ENCODE measurements around the gene DLG2. TPM values are rescaled to one million over a fixed set of nuclear protein-coding genes. Genes with fewer than 3 reads are reported as not detected.

The DLG2 gene
- total RNA-seq, 1 donor from 2014 or later, result 2.4 TPM

DNA sequence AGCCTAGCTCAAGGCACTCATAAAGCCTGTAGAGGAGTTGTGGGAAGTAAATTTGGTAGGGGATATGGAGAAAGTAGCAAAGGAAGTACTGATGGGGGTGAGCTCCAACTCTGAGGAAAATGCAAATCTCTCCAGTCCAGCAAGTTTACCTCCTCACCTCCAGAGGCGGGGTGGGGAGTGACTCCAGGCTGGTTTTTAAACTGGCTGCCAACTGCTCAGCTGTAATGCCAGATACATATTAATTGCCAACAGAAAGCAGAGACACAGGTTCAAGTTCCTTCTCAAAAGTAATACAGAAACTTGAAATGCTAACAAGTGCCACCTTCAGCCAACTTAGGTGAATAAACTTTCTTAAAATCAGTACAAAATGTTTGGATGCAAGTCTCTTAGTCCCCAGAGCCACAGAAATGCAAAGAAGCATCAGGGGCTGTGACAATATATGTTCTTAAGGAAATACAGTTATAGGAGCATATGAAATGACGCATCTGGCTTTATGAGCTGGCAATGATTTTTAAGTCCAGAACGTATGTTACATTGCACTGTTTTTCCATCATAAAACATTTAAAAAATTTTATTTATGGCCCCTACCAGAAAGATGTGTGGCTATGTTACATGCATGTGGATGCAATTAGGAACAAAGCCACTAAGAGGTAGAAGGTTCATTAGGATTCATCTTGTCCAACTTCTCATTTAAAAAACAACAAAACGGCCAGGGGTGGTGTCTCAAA is 1904.6 kb downstream of the DLG2 start:
- DNase-seq (ENCODE audit: low spot score, unreplicated experiment), result no peak
- H3K27me3 Mint-ChIP-seq, result no peaks in the 10 kb centered on the region
- TF ChIP-seq, protein P1, sequence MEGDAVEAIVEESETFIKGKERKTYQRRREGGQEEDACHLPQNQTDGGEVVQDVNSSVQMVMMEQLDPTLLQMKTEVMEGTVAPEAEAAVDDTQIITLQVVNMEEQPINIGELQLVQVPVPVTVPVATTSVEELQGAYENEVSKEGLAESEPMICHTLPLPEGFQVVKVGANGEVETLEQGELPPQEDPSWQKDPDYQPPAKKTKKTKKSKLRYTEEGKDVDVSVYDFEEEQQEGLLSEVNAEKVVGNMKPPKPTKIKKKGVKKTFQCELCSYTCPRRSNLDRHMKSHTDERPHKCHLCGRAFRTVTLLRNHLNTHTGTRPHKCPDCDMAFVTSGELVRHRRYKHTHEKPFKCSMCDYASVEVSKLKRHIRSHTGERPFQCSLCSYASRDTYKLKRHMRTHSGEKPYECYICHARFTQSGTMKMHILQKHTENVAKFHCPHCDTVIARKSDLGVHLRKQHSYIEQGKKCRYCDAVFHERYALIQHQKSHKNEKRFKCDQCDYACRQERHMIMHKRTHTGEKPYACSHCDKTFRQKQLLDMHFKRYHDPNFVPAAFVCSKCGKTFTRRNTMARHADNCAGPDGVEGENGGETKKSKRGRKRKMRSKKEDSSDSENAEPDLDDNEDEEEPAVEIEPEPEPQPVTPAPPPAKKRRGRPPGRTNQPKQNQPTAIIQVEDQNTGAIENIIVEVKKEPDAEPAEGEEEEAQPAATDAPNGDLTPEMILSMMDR (IDR thresholded peaks at IDR 0.05; ENCODE audit: unreplicated experiment), result no peak
- H3K27ac Mint-ChIP-seq, result no peak overlapping the region
- no peak overlapping the region for H3K4me3 Mint-ChIP-seq (ENCODE audit: low read depth)
- no peaks in the 10 kb centered on the region for H3K9me3 Mint-ChIP-seq (ENCODE audit: low read depth)
- peaks cover 19% of the 10 kb centered on the region for H3K4me1 Mint-ChIP-seq (ENCODE audit: low read depth)
- H3K36me3 Mint-ChIP-seq (ENCODE audit: insufficient read depth), result no peaks in the 10 kb centered on the region

DNA sequence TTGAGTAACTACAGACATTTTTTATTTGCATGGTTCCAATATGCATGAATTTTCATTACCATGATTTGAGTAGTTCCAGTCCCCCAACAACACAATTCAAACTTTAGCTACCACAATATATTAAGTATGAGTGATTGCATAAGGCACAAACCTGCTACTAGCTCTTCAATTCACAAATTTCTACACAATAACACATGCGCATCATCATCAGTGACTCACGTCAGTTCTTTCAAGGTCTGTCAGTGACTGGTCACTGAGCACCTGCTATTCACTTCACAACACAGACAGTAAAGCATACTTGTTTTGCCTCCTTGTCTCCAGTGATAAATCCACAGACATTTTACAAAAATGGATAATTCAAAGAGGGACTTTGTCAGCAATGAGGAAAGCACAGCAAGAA is 1905.9 kb downstream of the DLG2 start:
- Mint-ChIP-seq H3K4me1 (ENCODE audit: low read depth) (peaks cover 19% of the 10 kb centered on the region), H3K36me3 (ENCODE audit: insufficient read depth) (no peaks in the 10 kb centered on the region), H3K27me3 (no peaks in the 10 kb centered on the region), H3K4me3 (ENCODE audit: low read depth) (no peak overlapping the region), H3K9me3 (ENCODE audit: low read depth) (no peaks in the 10 kb centered on the region), H3K27ac (no peak overlapping the region)
- DNase-seq (ENCODE audit: low spot score, unreplicated experiment), result no peak
- TF ChIP-seq, protein P1 (IDR thresholded peaks at IDR 0.05; ENCODE audit: unreplicated experiment), result no peak

DNA sequence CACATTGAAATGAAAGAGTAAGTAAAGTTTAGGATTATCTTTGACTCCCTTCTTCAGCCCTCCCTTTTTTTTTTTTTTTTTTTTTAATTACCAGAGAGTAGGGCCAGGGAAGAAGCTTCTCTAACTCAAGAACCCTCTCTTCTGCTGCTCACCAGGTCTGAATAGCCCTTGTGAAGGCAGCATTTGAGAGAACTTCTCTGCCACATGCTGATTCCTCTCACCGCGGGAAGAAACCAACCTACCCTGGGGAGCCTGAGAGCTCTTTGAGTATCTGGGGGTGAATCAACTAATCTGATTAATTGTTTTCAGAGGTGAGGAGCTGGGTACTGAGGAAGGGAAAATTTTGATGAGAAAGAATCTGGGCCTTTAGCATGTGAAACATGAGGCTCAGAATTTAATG is 1906.5 kb downstream of the DLG2 start:
- no peak overlapping the region for H3K4me3 Mint-ChIP-seq (ENCODE audit: low read depth)
- peaks cover 17% of the 10 kb centered on the region for H3K4me1 Mint-ChIP-seq (ENCODE audit: low read depth)
- no peaks in the 10 kb centered on the region for H3K9me3 Mint-ChIP-seq (ENCODE audit: low read depth)
- no peaks in the 10 kb centered on the region for H3K36me3 Mint-ChIP-seq (ENCODE audit: insufficient read depth)
- TF ChIP-seq, protein P1 (IDR thresholded peaks at IDR 0.05; ENCODE audit: unreplicated experiment), result no peak
- no peaks in the 10 kb centered on the region for H3K27me3 Mint-ChIP-seq
- DNase-seq (ENCODE audit: low spot score, unreplicated experiment), result no peak
- H3K27ac Mint-ChIP-seq, result no peak overlapping the region

DNA sequence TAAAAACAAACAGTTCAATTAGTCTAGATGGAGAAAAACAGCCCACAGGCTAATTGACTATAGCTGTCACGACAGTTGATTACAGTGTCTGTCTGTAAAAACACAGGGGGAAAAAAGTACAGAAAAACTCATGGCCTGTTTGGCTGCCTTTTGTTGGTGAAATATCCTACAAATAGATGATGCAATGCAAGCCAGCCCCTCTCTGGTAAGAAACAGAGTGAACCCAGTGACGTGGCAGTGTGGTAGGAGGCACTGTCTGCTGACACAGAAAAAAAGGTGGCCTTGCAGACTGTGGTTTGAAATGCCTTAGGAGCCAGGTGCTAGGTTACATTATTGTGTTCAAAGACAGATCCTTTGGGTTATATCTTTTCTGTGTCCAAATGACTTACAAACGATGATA is 1909.6 kb downstream of the DLG2 start:
- Mint-ChIP-seq H3K4me3 (ENCODE audit: low read depth) (no peak overlapping the region), H3K27ac (no peak overlapping the region), H3K9me3 (ENCODE audit: low read depth) (no peaks in the 10 kb centered on the region), H3K4me1 (ENCODE audit: low read depth) (peaks cover 2% of the 10 kb centered on the region), H3K36me3 (ENCODE audit: insufficient read depth) (no peaks in the 10 kb centered on the region), H3K27me3 (no peaks in the 10 kb centered on the region)
- TF ChIP-seq, protein P1 (IDR thresholded peaks at IDR 0.05; ENCODE audit: unreplicated experiment), result no peak
- no peak for DNase-seq (ENCODE audit: low spot score, unreplicated experiment)

DNA sequence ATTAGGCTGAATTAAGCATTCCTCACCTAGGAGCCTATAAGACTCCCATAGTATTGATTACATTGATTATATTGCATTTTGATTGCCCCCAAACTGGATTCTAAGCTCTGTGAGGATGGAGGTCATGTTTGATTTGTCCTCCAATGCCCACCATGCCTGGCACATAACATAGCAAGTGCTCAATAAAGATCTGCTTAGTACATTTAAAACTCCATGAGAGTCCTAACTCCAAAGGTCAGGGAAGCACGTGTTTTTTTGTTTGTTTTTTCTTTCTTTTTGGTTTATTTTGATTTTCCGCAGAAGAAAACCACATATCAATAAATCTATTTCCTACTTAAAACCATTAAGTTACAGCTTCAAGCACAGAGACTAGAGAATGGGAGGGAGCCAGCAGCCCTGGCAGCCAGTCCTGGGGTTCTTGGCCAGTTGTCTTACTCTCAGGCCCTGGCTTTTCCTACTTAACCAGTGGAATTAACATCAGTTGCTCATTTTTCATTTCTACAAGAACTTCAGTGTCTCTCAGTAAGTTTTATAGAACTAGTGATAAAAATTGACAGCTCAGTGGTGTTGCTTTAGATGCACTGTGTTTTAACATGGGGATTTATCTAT is 1911.1 kb downstream of the DLG2 start:
- Mint-ChIP-seq H3K36me3 (ENCODE audit: insufficient read depth) (no peaks in the 10 kb centered on the region), H3K4me3 (ENCODE audit: low read depth) (no peak overlapping the region), H3K27ac (no peak overlapping the region), H3K4me1 (ENCODE audit: low read depth) (peaks cover 4% of the 10 kb centered on the region), H3K9me3 (ENCODE audit: low read depth) (no peaks in the 10 kb centered on the region), H3K27me3 (no peaks in the 10 kb centered on the region)
- TF ChIP-seq, protein P1 (IDR thresholded peaks at IDR 0.05; ENCODE audit: unreplicated experiment), result no peak
- no peak for DNase-seq (ENCODE audit: low spot score, unreplicated experiment)
